UCSD-AML1 (cell line): Measurements from ENCODE around the gene CRYZL1.

ENCODE experiments used
- DNase-seq: peaks from one replicate; lab custom pipeline; 2025; ENCODE audit not compliant: unreplicated experiment; lab: John Stamatoyannopoulos, UW

The CRYZL1 gene

DNA sequence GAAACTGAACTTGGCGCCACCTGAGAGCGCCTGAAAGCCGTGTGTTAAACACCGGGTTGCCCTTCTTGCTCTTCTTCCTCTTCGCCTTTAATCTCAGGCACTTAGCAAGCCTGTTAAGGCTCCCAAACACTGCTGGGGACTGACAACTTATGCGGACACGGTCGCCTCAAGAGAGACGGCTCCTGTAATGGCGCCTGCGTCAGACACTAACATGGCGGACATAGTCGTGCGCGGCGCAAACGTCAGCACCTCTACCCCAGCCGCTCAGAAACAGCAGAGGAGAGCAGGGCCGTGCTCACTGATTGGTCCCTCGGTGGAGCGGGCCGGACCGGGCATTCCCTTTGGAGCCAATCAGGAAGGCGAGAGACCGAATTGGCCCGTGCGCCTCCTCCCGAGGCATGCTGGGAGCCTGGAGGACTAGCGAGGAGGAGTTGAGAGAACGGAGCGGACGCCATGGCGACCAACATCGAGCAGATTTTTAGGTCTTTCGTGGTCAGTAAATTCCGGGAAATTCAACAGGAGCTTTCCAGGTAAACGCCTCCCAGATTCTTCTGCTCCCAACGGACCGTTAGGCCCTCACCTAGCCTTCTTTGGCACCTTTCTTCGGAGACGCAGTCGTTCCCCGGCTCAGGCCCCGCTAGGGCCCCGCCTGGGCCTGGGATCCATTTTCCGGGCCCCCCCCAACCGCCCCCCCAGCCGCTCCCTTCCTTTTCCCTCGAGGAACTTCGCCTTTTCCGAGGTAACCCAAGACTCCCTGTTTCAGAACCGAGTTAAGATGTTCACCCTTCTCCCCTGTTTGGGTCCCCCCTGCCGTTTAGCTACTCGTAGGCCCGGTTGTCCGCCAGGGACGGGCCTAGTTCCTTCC, 98.7 kb downstream of the CRYZL1 start, which contains the start of gene SON:
Gene SON, plus strand, starts transcription at position 399 of the 865 bp plus-strand sequence. Its CDS starts 55 bp downstream, at position 454.
- DNase-seq, result peak; percentile 98

DNA sequence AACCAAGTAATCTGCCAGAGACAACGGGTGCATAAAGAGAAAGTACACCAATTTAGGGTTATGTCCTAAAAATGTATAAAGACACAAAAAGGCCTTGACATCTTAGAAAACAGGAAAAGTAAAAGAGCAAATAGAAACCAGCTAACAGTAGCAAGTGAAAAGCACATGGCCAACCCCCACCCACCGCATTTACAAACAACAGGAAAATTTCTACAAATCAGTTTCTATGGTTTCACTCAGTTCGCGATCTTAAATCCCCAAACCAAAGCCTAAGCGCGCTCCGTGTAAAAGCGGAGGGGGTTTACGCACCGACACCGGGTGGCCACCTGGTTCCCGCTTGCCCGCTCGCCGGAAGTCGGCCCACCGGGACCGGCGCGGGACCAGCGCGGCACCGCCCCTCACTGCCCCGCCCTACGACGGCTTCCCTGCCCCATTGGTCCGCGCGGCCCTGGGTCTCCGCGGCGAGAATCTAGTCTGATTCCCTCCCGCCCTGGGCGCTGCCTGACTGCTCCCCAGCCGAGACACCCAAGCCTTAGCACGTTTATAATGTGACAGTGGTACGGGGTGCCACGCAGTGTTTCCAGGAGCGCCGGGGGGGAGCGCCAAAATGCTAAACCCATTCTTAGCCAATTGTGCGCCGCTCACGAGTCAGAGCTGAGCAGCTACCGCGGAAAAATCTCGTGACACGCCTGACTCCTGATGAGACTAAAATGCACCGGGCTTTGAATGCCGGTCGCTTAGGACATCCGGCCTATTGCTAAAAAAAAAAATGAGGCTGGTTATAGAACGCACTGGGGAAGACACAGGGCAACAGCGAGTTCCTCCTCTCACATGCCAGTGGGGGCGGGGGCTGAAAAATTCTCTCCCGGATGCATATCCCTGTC, 99.5 kb downstream of the CRYZL1 start, which contains the start of gene GART:
Gene GART, minus strand, starts transcription at position 362 of the 884 bp plus-strand sequence. CDS start 2,802 bp downstream, outside the sequence.
- DNase-seq, result peak; percentile 85

DNA sequence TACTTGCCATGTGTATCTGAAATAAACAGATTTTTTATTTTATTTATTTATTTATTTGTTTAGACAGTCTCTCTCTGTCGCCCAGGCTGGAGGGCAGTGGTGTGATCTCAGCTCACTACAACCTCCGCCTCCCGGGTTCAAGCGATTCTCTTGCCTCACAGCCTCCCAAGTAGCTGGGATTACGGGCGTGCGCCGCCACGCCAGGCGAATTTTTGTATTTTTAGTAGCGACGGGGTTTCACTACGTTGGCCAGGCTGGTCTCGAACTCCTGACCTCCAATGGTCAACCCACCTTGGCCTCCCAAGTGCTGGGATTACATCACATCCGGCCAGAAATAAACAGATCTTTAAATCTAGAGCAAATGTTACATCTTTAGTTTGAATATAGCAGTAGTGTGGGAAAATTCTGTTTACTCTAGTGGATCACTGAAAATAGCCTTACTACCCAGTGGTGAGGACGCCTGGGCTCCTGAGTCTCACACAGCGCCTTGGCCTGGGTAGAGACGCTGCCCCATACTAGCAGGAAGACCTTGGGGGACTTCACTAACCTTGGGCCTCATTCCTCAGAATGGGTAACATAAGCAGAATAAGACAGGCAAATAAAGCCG, 100.3 kb downstream of the CRYZL1 start:
- DNase-seq, result peak; percentile 46

DNA sequence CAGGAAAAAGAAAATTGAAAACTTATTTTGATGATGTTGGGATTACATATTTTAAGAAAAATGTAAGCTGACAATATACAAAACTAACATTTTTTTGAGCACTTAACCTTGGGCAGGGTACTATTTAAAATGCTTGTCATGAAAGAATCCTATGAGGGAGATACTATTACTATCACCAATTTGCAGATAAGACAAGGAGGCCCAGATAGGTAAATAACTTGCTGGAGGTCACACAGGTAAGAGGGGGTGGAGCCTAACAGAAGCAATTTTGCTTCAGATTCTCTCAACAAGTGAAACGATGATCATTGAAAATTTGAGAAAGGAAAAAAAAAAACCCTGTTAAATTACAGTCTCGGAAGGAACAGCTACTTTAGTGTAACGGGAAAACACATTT, 100.8 kb downstream of the CRYZL1 start:
- no peak for DNase-seq

DNA sequence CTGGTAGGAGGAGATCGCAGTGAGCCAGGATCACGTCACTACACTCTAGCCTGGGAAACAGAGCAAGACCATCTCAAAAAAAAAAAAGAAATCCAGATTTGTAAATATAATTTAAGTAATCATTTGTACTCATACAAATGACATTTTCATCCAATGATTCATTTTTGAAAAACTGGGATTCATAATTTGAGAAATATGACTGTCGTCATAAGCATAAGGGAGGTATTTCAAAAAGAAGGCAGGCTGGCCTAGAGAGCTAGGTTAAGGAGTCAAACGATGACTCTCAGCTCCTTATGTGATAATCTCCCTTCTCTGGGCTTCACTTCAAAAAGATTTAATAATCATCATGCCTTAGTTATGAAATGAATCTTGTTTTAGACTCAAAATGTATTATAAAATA, 101.9 kb downstream of the CRYZL1 start:
- DNase-seq, result no peak
